Kidney capillary endothelial cell (primary cell): ENCODE results near the gene RNF181.
"Not testable (repeated sequence)": the region's sequence is repeated elsewhere in the genome, so short reads cannot be mapped to it uniquely, and the experiment has no call there.

Source experiments
- DNase-seq: peaks from one replicate; pipeline ENCODE4 v3.0.0-alpha.2; 2018; ENCODE audit warnings: low spot score

RNF181 gene

GRCh38 chr2:85596486-85597143 lies 1.1 kb downstream of the RNF181 start:
- no peak for DNase-seq

- DNase-seq = no peak
These were observed 1.7 kb downstream of the RNF181 start for GRCh38 chr2:85597241-85597640.

GRCh38 chr2:85598594-85599340 lies 3.2 kb downstream of the RNF181 start:
- no peak for DNase-seq

DNA sequence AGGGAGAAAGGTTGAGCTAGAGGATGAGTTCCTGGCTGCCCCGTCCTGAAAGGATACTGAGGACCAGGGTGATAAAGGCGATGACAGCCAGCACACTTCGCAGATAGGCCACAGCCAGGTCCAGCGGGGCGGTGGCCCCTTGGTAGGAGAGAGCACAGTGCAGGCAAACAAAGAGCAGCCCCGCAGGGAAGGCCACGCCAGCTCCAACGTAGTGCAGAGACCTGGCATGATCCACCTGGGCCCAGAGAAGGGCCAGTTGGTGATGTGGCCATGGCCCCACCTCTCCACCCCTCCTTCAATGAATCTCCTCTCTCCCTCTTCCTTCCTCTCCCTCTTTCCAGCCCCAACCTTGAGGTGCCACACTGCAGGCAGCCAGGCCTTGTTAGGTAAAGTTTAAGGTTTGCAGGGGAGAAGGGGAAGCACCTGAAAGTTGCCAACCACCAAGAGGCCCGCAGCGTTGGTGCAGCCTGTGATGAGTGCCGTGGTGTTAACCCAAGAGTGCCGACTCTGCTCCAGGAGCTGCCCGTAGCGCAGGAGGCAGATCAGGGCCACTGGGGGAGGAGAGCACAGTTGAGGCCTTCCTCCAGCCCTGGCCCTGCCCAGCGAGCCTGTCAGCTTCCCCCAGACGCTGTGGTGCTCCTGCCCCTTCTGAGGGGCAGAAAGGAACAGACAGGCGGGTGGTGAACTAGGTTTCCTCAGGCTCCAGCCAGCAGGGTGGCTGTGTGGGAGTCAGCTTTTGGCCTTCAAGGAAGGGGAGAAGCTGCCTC lies 4.1 kb downstream of the RNF181 start:
- DNase-seq = no peak

DNA sequence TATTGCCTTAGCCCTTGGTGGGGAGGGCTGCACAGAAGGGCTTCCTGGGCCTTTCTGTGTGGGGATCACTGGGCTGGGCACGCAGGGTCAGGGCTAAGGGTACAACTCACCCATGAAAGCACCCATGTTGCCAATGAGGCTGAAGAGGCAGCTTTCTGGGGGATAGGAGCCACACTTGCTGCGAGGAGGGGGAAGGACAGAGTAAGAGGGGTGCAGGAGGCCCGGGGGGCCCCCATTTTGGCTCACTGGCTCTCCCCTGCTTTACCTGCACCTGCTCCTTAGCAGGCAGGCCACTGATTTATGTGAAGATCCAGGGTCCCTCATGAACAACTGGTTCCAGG lies 4.7 kb downstream of the RNF181 start:
- DNase-seq = no peak

DNA sequence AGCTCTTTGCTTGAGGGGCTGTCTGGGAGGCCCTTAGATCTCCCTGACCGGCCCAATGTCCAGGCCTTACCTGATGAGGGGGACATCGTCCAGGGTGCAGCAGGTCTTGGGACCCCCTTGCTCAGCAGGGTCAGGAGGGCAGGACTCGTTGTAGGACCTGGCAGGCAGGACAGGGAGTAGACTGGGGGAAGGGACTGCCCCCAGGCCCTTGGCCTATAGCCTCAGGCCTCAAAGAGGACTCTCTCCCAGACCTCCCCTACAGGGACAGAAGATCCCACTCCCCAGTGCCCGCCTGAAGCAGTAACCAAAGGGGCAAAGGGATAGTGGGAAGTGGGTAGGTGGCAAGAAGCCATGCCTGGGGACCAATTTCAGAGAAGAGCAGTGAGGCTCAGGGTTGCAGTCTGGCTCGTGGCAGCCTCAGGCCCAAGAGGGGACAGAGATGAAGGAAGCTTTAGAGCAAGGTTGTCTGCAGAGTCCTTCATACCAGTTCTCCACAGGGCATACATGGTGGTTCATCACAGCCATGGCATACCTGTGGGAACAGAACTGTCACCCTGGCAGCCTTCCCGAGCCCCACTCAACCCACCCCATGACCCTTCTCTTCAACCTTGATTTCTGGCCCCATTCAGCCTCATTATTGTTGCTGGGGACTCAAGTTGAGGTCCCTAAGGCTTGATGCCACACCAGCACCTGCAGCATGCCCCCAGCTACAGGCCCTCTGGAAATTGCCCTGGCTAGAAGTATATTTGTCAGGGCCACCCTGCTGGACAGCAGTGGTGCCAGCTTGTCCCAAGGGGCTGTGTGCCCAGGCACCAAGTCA lies 5.6 kb downstream of the RNF181 start:
- DNase-seq = no peak

DNA sequence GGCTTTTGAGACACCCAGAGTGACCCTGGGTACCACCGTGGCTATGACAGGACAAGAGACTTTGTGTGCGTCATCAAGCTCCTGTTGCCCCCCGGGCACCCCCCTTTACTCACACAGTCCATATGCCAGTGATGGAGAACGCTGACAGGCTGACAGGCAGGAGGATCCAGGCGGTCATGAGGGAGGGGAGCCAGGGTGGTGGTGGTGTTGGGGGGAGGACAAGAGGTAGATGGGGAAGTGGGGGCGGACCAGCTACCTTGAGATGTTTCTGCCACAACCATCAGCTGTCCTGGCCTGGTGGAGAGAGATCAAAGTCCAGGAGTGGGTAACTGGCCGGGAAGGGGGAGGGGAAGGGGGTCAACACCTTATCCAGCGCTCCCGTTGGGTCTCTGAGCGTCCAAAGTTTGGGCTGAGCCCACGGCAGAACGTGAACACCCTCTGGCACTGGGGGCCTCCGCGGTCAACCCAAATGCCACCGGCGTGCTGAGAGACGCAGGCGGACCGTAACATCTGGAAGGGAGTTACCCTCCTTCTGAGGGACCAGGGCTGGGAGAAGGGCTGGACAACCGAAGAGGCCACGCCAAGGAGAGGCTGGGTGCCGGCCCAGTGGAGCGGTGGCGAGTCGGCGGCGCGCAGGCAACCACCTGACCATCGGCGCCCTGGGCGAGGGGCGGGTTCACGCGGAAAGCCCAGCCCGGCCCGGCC lies 6.4 kb downstream of the RNF181 start:
- no peak for DNase-seq

DNA sequence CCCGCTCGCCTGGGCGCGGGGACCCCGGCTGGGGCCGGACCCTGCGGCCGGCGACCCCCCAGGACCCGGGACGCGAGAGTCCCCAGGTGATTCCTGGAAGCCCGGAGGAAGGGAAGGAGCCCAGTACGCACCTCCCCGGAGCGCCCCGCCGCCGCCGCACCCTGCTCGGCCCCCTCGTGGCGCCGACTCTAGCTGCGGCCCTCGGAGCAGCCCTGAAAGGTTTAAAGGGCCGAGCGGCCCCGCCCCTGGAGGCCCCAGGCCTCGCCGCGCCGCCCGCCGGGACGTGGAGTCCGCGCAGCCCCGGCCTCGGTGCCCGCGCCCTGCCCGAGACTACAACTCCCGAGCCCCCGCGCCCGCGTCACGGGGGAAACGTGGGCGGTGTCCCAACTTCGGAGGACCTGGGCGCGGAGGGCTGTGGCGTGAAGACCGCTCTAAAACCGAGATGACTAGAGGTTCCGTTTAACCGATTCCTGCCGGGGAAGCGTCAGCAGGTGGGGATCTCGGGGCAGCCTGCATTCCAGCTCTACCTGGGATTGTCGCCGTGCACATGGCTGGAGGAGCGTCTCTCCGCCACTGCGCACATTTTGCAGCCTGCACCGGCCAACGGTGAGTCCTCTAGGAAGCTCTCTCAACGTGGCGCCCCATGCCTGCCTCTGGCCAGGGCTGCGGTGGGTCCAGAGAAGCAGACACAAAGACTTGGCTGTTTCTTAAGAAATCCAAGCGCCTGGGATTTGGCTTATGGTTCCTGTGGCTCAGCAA lies 7.1 kb downstream of the RNF181 start, which contains the start of gene TMEM150A:
TMEM150A (minus strand) TSS at position 223 of the 759 bp plus-strand sequence. CDS start 750 bp downstream, outside the sequence.
- DNase-seq = peak; percentile 82

GRCh38 chr2:85604133-85604444 lies 8.5 kb downstream of the RNF181 start:
- not testable (repeated sequence) for DNase-seq

DNA sequence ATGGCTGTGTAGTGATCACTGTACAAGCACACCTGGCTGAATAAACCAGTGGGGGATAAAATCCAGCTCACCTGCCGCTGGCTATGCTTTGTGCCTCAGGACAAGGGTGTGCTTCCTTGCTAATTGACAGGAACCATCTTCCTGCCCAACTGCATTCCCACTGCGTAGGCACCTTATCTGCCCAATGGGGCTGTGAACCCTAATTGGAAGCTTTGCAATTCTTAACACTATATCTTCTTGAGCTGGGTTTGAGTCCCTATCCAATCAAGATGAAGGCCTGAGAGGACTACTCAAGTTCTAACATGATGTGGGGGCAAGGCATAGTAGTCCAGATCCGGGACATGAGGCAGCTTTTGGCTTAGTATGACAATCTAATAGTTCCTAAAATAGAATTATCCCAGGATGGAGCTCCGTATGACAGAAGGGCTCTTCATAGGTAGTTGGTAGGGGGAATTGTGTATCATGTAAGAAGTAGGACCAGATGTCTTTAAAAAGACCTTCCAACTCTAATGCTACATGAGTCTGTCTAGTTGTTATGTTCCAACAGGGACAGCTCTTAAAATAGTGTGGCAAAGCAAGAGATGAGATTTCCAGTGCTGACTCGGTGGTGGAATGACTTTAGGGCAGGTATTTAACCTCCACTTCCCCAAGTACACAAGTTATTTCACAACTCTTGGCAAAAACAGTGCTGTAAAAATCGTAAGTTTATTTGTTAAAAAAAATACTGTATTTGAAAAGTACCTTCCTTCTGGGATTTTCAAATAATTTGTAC lies 9.2 kb downstream of the RNF181 start:
- DNase-seq = no peak

DNA sequence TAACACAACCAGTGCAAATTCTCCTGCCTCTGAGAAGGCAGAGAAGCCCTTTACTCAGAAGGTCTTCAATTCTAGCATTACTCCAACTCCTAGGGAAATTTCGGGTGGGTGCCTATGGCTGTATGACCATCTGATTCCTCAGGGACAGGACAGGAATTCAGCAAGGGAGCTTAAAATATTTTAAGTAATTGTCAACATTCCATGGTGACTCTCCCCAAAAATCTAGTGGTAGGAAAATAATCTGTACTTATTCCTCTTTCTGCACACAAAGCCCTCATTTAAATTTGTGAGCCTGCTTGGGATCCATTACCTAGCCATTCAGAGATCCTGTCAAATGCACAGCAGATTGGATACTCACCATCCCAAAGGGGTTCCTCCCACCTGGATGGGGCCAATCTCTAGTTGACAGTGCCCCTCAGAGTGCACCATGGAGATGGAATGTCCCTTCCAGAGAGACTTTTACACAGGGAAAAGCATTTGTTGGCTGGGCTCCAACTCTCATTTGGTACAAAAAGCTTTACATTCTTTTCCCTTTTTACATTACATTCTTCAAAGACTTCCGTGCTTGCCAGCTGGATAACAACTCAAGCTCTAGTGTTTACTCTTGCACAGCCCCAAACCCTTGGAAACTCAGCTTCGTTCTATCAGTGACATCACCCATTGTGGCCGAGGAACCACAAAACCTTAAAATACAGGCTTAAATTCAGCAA lies 10.0 kb downstream of the RNF181 start:
- DNase-seq = no peak

DNA sequence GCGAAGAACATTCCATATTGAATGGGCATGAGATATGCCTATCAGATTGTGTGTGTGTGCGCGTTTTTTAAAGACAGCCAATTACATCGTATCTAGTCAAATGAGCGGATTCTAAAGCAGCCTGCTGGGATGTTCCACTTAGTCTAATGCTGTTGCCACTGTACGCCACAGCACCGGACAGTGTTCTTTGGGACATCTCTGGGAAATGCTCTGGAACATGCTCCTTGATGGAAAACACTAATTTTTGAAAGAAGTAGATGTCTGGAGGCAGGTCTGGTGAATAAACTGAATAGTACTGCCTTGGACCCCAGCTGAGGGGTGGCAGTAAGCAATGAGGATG lies 10.5 kb downstream of the RNF181 start:
- DNase-seq = no peak

DNA sequence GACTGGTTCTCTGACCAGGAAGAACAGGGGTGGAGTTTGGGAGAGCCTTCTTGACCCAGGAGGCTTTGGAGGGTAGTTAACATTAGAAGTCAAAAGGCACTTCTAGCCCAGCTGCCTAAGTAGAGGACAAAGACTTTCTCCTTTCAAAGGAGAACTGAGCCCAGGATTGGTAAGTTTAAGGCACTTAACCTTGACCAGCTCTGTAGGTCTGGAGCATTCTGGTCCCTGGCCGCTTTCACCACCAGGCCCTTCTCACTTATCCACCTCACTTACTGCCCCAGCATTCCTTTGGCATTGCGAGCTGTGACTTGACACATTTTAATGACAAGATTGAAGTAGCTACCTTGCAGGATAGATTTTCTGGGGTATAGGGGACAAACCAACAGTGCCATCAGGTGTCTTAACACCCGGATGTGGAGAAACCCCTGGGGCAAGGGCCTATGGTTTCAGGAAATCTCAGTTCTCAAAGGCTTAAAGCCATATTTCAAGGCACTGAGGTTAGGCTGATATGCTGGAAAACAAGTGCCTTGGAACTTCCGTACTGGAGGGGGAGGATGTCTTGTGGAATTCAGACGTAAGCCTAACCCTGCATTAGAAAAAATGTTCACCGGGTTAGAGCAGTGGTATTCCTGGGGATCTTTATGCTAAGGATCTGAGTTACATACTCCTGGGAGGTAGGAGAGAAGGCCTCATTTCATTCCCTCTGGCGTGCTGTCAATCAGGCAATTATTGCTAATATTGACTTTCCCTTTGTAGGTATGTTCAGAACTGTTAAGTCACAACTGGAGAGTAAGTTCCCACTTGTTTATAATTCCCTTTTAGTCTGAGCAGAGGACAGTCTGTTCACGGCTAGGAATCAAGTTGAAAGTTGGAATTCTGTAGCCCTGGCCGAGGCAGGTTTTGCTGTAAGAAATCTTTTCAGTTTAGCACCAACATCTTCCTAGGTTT lies 12.0 kb downstream of the RNF181 start:
- no peak for DNase-seq

DNA sequence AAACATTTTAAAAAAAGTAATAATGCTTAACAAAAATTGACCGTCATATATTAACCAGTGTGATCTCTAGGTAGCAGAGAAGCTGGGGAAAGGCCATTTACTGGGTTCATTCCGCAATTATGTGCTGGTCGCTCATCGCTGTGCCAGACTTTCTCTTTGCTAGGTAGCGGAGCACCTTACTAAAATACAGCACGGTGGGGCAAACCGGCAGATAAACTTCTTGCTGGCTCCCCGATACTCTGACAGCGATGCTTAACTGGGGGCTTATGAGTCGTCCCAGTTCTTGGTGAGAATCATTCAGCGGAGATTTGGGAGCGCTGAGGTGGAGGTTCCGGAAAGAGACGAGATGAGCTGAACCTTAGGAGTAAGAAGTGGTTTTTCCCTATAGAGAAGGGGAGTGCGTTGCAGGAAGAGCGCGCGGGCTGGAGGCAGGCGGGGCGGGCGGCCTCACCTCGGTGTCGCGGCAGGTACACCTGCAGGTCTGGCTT lies 15.7 kb downstream of the RNF181 start:
- no peak for DNase-seq

DNA sequence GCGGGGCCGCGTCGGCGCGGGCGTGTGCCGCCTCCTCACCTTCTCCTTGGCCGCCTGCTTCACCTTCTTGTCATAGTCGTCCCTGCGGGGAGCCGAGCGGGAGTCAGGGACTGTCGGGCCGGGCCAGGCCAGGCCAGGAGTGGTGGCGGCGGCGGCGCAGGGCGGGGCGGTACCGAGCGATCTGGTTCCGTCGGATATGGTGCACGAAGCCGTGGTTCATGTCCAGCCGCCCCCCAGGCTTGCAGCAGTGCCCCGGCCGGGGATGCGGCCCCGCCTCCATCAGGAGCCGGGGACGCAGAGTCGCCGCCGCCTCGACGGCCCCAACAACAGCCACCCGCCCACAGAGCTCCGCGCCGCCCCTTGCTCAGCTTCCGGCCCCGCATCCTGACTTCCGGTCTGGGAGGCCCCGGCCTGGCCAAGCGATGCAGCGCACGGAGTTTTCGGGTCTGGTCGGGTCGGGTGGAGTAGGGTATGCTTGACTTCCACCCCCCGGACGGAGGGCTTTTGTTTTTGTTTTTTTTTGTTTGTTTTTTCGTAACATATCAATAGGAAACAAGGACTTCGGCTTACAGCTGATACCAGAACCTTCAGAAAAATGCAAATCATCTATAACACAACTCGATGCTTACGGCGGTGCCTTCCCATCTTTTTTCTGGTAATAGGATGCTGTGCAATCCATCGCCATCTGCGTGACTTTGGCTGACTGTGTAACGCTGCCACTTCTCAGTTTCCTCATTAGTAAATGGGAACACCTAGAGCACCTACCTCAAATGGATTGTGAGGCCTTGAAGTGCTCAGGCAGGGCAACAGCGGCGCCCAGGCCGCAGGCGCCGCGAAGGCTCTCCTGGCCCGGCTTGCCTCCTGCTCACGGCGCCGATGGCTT lies 16.4 kb downstream of the RNF181 start, which contains the start of gene C2orf68:
C2orf68 (minus strand) TSS at position 362 of the 883 bp plus-strand sequence; CDS start at position 280, 82 bp downstream.
- DNase-seq = peak; percentile 84

DNA sequence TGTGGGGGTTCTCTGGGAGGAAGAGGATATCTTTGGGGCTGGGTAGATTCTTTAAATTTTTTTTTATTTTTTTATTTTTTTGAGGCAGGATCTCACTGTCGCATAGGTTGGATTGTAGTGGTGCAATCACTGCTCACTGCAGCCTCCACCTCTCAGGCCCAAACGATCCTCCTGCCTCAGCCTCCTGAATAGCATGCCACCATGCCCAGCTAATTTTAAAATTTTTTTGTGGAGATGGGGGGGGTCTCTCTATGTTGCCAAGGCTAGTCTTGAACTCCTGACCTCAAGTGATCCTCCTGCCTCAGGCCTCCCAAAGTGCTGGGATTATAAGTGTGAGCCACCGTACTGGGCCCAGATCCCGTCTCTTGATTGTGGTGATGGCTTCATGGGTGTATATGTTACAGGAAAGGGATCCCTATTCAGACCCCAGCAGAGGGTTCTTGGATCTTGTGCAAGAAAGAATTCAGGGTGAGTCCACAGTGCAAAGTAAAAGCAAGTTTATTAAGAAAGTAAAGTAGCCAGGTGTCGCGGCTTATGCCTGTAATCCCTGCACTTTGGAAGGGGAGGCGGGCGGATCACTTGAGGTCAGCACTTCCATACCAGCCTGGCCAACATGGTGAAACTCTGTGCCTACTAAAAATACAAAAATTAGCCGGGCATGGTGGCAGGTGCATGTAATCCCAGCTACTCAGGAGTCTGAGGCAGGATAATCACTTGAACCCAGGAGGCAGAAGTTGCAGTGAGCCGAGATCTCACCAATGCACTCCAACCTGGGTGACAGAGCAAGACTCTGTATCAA lies 18.4 kb downstream of the RNF181 start:
- DNase-seq = no peak
